A549 (cell line): Measurements from ENCODE around the gene ACTG2. TPM values are rescaled to one million over a fixed set of nuclear protein-coding genes. Genes with fewer than 3 reads are reported as not detected.
"Not testable (repeated sequence)": the region's sequence is repeated elsewhere in the genome, so short reads cannot be mapped to it uniquely, and the experiment has no call there.

Experiments used
- ATAC-seq, 2 experiments: fragments of 200-7000 bp in 1 of 2; fragments of >200 bp in 1 of 2; cut with Nextera tagmentation in 1 of 2; cut with Tn5 transposase in 1 of 2; 3 replicates each; pipeline versions ENCODE4 v1.8.0 to v1.9.1; 2018 to 2020; ENCODE audit warnings: mild to moderate bottlenecking in 1 of 2, moderate library complexity in 1 of 2
- CTCF ChIA-PET: fragments of 300-600 bp; sonication (Branson Sonifier 250); formaldehyde crosslinking; extraction: SDS; loops from one replicate; lab custom pipeline; 2021; ENCODE audit warnings: antibody characterized with exemption, inconsistent platforms; lab: Yijun Ruan, JAX
- POLR2A ChIA-PET: fragments of 350-600 bp; formaldehyde crosslinking; extraction: SDS; loops from one replicate; lab custom pipeline; 2021; ENCODE audit warnings: antibody characterized with exemption, inconsistent platforms; lab: Yijun Ruan, JAX
- DNase-seq, 2 experiments: peaks; one replicate each; pipeline versions ENCODE4 v3.0.0 to v3.0.0-alpha.2; 2011 to 2016; ENCODE audit warnings: low read depth in 1 of 2, low spot score in 1 of 2
- FAIRE-seq: peaks from 2 replicates; lab custom pipeline; 2011; peaks lifted over from hg19 to GRCh38; lab: Jason Lieb, UNC
- H3K27ac ChIP-seq, 2 experiments: fragments of >200 bp; sonication (Bioruptor Twin); formaldehyde crosslinking; 3 replicates each; pipeline ENCODE4 v1.5.1; 2016 to 2017
- H3K4me1 ChIP-seq: fragments of >200 bp; sonication (Bioruptor Twin); formaldehyde crosslinking; 3 replicates; pipeline ENCODE4 v1.6.1; 2016
- H3K4me2 ChIP-seq: fragments of >200 bp; sonication (Bioruptor Twin); formaldehyde crosslinking; 3 replicates; pipeline ENCODE4 v1.6.1; 2016
- H3K4me3 ChIP-seq: fragments of >200 bp; sonication (Bioruptor Twin); formaldehyde crosslinking; 3 replicates; pipeline ENCODE4 v1.5.1; 2016
- H3K9me3 ChIP-seq: fragments of >200 bp; sonication (Bioruptor Twin); formaldehyde crosslinking; 3 replicates; pipeline ENCODE4 v1.6.1; 2016
- BCL3 ChIP-seq: fragments of >200 bp; sonication (Bioruptor Twin); formaldehyde crosslinking; IDR thresholded peaks from 3 replicates; pipeline ENCODE4 v1.6.1; 2016
- CEBPB ChIP-seq, 2 experiments: fragments of >200 bp in 1 of 2; sonication (Bioruptor Twin) in 1 of 2; formaldehyde crosslinking in 1 of 2; IDR thresholded peaks; 2 replicates each; pipeline ENCODE4 v1.6.1; 2012 to 2016
- CHD2 ChIP-seq: fragments of 150-350 bp; IDR thresholded peaks from 2 replicates; pipeline ENCODE4 v1.6.1; 2014; ENCODE audit warnings: low read length; ENCODE audit not compliant: partially characterized antibody
- E2F6 ChIP-seq: IDR thresholded peaks from 2 replicates; pipeline ENCODE4 v1.6.1; 2012; ENCODE audit warnings: low read depth, borderline replicate concordance
- EHF ChIP-seq: fragments of 250-450 bp; sonication (Bioruptor Pico); IDR thresholded peaks from 2 replicates; pipeline ENCODE4 v1.5.0; 2020; ENCODE audit warnings: mild to moderate bottlenecking
- ELK1 ChIP-seq: fragments of 150-350 bp; IDR thresholded peaks from 2 replicates; pipeline ENCODE4 v1.6.1; 2014; ENCODE audit warnings: low read depth, mild to moderate bottlenecking, low read length
- EP300 ChIP-seq, 2 experiments: fragments of >200 bp; sonication (Bioruptor Twin); formaldehyde crosslinking; IDR thresholded peaks; 2 replicates in 1 of 2; 3 replicates in 1 of 2; pipeline ENCODE4 v1.6.1; 2016 to 2017
- FOXS1 ChIP-seq: fragments of 250-450 bp; sonication (Bioruptor Pico); IDR thresholded peaks from 2 replicates; pipeline ENCODE4 v1.5.0; 2020; ENCODE audit warnings: mild to moderate bottlenecking, moderate library complexity
- HDAC2 ChIP-seq: fragments of 200-600 bp; sonication (generic); IDR thresholded peaks from 2 replicates; pipeline ENCODE4 v1.6.1; 2016
- HEYL ChIP-seq: fragments of 250-450 bp; sonication (Bioruptor Pico); IDR thresholded peaks from 2 replicates; pipeline ENCODE4 v1.8.0; 2021; ENCODE audit warnings: mild to moderate bottlenecking, moderate library complexity
- JUNB ChIP-seq: fragments of >200 bp; sonication (Bioruptor Twin); formaldehyde crosslinking; IDR thresholded peaks from 2 replicates; pipeline ENCODE4 v1.6.1; 2016
- KDM5A ChIP-seq: fragments of 200-600 bp; sonication (generic); IDR thresholded peaks from 2 replicates; pipeline ENCODE4 v1.6.1; 2016; ENCODE audit warnings: antibody characterized with exemption, mild to moderate bottlenecking
- MAX ChIP-seq: IDR thresholded peaks from 2 replicates; pipeline ENCODE4 v1.6.1; 2012
- PHF8 ChIP-seq: fragments of 200-600 bp; sonication (generic); IDR thresholded peaks from 2 replicates; pipeline ENCODE4 v1.6.1; 2016; ENCODE audit warnings: low read depth, mild to moderate bottlenecking, antibody characterized with exemption, moderate library complexity, borderline replicate concordance
- POLR2A ChIP-seq: IDR thresholded peaks from 2 replicates; pipeline ENCODE4 v1.6.1; 2012; ENCODE audit warnings: mild to moderate bottlenecking, low read length
- RCOR1 ChIP-seq: fragments of 150-350 bp; IDR thresholded peaks from 2 replicates; pipeline ENCODE4 v1.6.1; 2014; ENCODE audit warnings: antibody characterized with exemption, low read length, low read depth
- RNF2 ChIP-seq: fragments of 200-600 bp; sonication (generic); IDR thresholded peaks from 2 replicates; pipeline ENCODE4 v1.6.1; 2016; ENCODE audit warnings: low read depth, mild to moderate bottlenecking, antibody characterized with exemption, moderate library complexity, borderline replicate concordance
- SMC3 ChIP-seq: fragments of >200 bp; sonication (Bioruptor Twin); formaldehyde crosslinking; IDR thresholded peaks from 3 replicates; pipeline ENCODE4 v1.6.1; 2018; ENCODE audit warnings: inconsistent platforms
- SREBF2 ChIP-seq: fragments of 450-650 bp; IDR thresholded peaks from 2 replicates; pipeline ENCODE4 v1.6.1; 2014; ENCODE audit warnings: mild to moderate bottlenecking, moderate library complexity
- TFCP2L1 ChIP-seq: fragments of 250-450 bp; sonication (Bioruptor Pico); IDR thresholded peaks from 2 replicates; pipeline ENCODE4 v1.5.0; 2021; ENCODE audit warnings: mild to moderate bottlenecking
- WGBS: methylation state at CpG from one replicate; pipeline ENCODE4 v1.1.6; 2017; ENCODE audit errors: missing lambda C conversion rate; 5-methylcytosine and 5-hydroxymethylcytosine counted together
- polyA plus RNA-seq, 4 experiments: library from polyadenylated mRNA; depleted of rRNA in 3 of 4; stranded (reverse); fragments of >200 nt; fragmentation: RNase III in 1 of 4; extraction: RNeasy Plus Mini Kit Qiagen cat#74134 plus additional on column Dnase treatment in 1 of 4; gene quantifications; 2 replicates in 3 of 4; 3 replicates in 1 of 4; pipeline ENCODE4 v1.2.3, GENCODE V29; 2011 to 2017

ACTG2 gene
- polyA plus RNA-seq, 2 of the 4 experiments (the other 2 are of a cell fraction): 0.04 to 0.26 TPM

- no peak overlapping the region for H3K4me3 ChIP-seq
- TF ChIP-seq CHD2 (no peak), HEYL (no peak), EHF (CRISPR knock-in tag) (no peak), POLR2A (no peak), TFCP2L1 (CRISPR knock-in tag) (no peak), RCOR1 (no peak), SREBF2 (no peak), KDM5A (no peak), ELK1 (no peak), BCL3 (no peak), RNF2 (no peak), EP300 (IDR thresholded peaks at IDR 0.05) (no peak), HDAC2 (no peak), FOXS1 (CRISPR knock-in tag) (no peak), E2F6 (no peak), CEBPB (IDR thresholded peaks at IDR 0.05) (no peak)
- ChIA-PET POLR2A (no interaction called here), CTCF (interaction anchor here (0.5 kb wide), 1 partner anchor 12 kb away, joined by 4 read pairs; no protein-coding TSS in a partner anchor)
- no peak overlapping the region for H3K4me2 ChIP-seq
- WGBS: 41% methylated on average over 2 of the region's 2 CpGs
- FAIRE-seq (no peak), DNase-seq (no peak), ATAC-seq (no peak)
- H3K9me3 ChIP-seq: no peaks in the 10 kb centered on the region
- no peak overlapping the region for H3K27ac ChIP-seq
- H3K4me1 ChIP-seq: peaks cover 8% of the 10 kb centered on the region; the same call in 2 of the 3 replicates
Measured at GRCh38 chr2:73885406-73885805, 7.4 kb upstream of the ACTG2 start.

- peaks cover 8% of the 10 kb centered on the region; the same call in 2 of the 3 replicates for H3K4me1 ChIP-seq
- 57% methylated on average over 4 of the region's 4 CpGs for WGBS
- ChIA-PET CTCF (no interaction called here), POLR2A (no interaction called here)
- DNase-seq (no peak), FAIRE-seq (no peak), ATAC-seq (no peak)
- H3K4me3 ChIP-seq: no peak overlapping the region
- no peaks in the 10 kb centered on the region for H3K9me3 ChIP-seq
- no peak overlapping the region for H3K4me2 ChIP-seq
- H3K27ac ChIP-seq: no peak overlapping the region
- TF ChIP-seq PHF8 (no peak), SMC3 (no peak), MAX (no peak), JUNB (no peak)
Measured at GRCh38 chr2:73886357-73886756, 6.5 kb upstream of the ACTG2 start.

GRCh38 chr2:73887596-73888353, 5.0 kb upstream of the ACTG2 start:
- POLR2A ChIA-PET, CTCF ChIA-PET, H3K4me1 ChIP-seq, FAIRE-seq, H3K27ac ChIP-seq, DNase-seq, H3K9me3 ChIP-seq, H3K4me3 ChIP-seq: not testable (repeated sequence)
- ATAC-seq: peak in 1 of 2 experiments; percentile 33; a peak in 1 of 6 replicates
- 0 out of 4 replicates have a peak, but pooled peaks of 1 of the 2 experiments have one; percentile 19 for TF ChIP-seq CEBPB (IDR thresholded peaks at IDR 0.05)
- peak overlapping the region; percentile 28 for H3K4me2 ChIP-seq
- 61% methylated on average over 11 of the region's 11 CpGs for WGBS
